HEK293 (cell line): ENCODE data around the gene CHST2.

ENCODE experiments used
- CTCF ChIA-PET: fragments of 350-600 bp; formaldehyde crosslinking; extraction: SDS; loops from one replicate; lab custom pipeline; 2021; ENCODE audit warnings: antibody characterized with exemption; lab: Yijun Ruan, JAX
- POLR2A ChIA-PET: fragments of 300-600 bp; formaldehyde crosslinking; extraction: SDS; loops from one replicate; lab custom pipeline; 2020; ENCODE audit warnings: antibody characterized with exemption, inconsistent platforms; lab: Yijun Ruan, JAX
- H3K27ac ChIP-seq: fragments of 200-500 bp; sonication (Bioruptor generic); 2 replicates; pipeline ENCODE4 v1.5.1; 2014; ENCODE audit warnings: low read depth, low read length, control low read depth, inconsistent platforms; ENCODE audit errors: extremely low read depth
- H3K36me3 ChIP-seq, 2 experiments: fragments of 200-500 bp in 1 of 2; sonication (Bioruptor generic) in 1 of 2; 1 replicate in 1 of 2; 2 replicates in 1 of 2; pipeline ENCODE4 v1.5.1; 2014 to 2017; ENCODE audit warnings: inconsistent platforms in 2 of 2, low read length in 2 of 2; ENCODE audit not compliant: control insufficient read depth in 2 of 2, insufficient read depth in 1 of 2
- H3K4me1 ChIP-seq: fragments of 200-500 bp; sonication (Bioruptor generic); 2 replicates; pipeline ENCODE4 v1.5.1; 2014; ENCODE audit warnings: mild to moderate bottlenecking, low read length, inconsistent platforms; ENCODE audit not compliant: control insufficient read depth, insufficient read depth
- H3K4me3 ChIP-seq: 2 replicates; pipeline ENCODE4 v1.5.1; 2011; ENCODE audit warnings: low read depth, mild to moderate bottlenecking, control low read depth, low read length, moderate library complexity
- H3K9me3 ChIP-seq: fragments of 200-500 bp; sonication (Bioruptor generic); 2 replicates; pipeline ENCODE4 v1.5.1; 2014; ENCODE audit warnings: low read depth, low read length, inconsistent platforms; ENCODE audit not compliant: control insufficient read depth, insufficient read depth
- SCRT1 ChIP-seq: fragments of 450-650 bp; formaldehyde crosslinking; IDR thresholded peaks from 2 replicates; pipeline ENCODE4 v1.5.1; 2016; ENCODE audit warnings: missing biosample characterization, missing genetic modification characterization, borderline replicate concordance
- ZBTB8A ChIP-seq: fragments of 450-650 bp; formaldehyde crosslinking; IDR thresholded peaks from 2 replicates; pipeline ENCODE4 v1.5.1; 2016; ENCODE audit warnings: missing biosample characterization, missing genetic modification characterization
- ZNF292 ChIP-seq: fragments of 450-650 bp; formaldehyde crosslinking; IDR thresholded peaks from 2 replicates; pipeline ENCODE4 v1.5.1; 2016; ENCODE audit warnings: low read depth, missing biosample characterization, missing genetic modification characterization, borderline replicate concordance
- ZNF335 ChIP-seq: fragments of 450-650 bp; formaldehyde crosslinking; conservative IDR thresholded peaks from 2 replicates; pipeline ENCODE4 v1.5.1; 2016; ENCODE audit warnings: missing biosample characterization, missing genetic modification characterization
- ZNF391 ChIP-seq: fragments of 450-650 bp; formaldehyde crosslinking; IDR thresholded peaks from 2 replicates; pipeline ENCODE4 v1.5.1; 2016; ENCODE audit warnings: low read depth, missing biosample characterization, missing genetic modification characterization, borderline replicate concordance
- ZNF514 ChIP-seq: fragments of 450-650 bp; formaldehyde crosslinking; IDR thresholded peaks from 2 replicates; pipeline ENCODE4 v1.5.1; 2016; ENCODE audit warnings: missing biosample characterization, missing genetic modification characterization
- ZNF555 ChIP-seq: fragments of 450-650 bp; formaldehyde crosslinking; conservative IDR thresholded peaks from 2 replicates; pipeline ENCODE4 v1.5.1; 2017; ENCODE audit warnings: missing biosample characterization, mild to moderate bottlenecking, missing genetic modification characterization, inconsistent platforms
- ZNF596 ChIP-seq: fragments of 450-650 bp; IDR thresholded peaks from 2 replicates; pipeline ENCODE4 v1.5.0; 2018; ENCODE audit warnings: missing biosample characterization, mild to moderate bottlenecking, missing genetic modification characterization, moderate library complexity
- ZNF621 ChIP-seq: fragments of 450-650 bp; formaldehyde crosslinking; IDR thresholded peaks from 2 replicates; pipeline ENCODE4 v1.5.1; 2017; ENCODE audit warnings: missing biosample characterization, missing genetic modification characterization
- ZNF664 ChIP-seq: fragments of 450-650 bp; formaldehyde crosslinking; IDR thresholded peaks from 2 replicates; pipeline ENCODE4 v1.5.1; 2016; ENCODE audit warnings: missing biosample characterization, missing genetic modification characterization
- ZNF707 ChIP-seq: fragments of 450-650 bp; formaldehyde crosslinking; IDR thresholded peaks from 2 replicates; pipeline ENCODE4 v1.5.1; 2016; ENCODE audit warnings: missing biosample characterization, missing genetic modification characterization
- ZNF785 ChIP-seq: fragments of 450-650 bp; formaldehyde crosslinking; IDR thresholded peaks from 2 replicates; pipeline ENCODE4 v1.5.1; 2016; ENCODE audit warnings: missing biosample characterization, missing genetic modification characterization
- TF ChIP-seq, protein P1 (sequence below): fragments of 450-650 bp; formaldehyde crosslinking; conservative IDR thresholded peaks from 2 replicates; pipeline ENCODE4 v1.5.1; 2016; ENCODE audit warnings: low read depth, missing biosample characterization, missing genetic modification characterization
- TF ChIP-seq, protein P2 (sequence below): fragments of 450-650 bp; formaldehyde crosslinking; IDR thresholded peaks from 2 replicates; pipeline ENCODE4 v1.5.1; 2016; ENCODE audit warnings: missing biosample characterization, missing genetic modification characterization
- TF ChIP-seq, protein P3 (sequence below): fragments of 450-650 bp; formaldehyde crosslinking; IDR thresholded peaks from 2 replicates; pipeline ENCODE4 v1.5.1; 2016; ENCODE audit warnings: missing biosample characterization, missing genetic modification characterization
- TF ChIP-seq, protein P4 (sequence below): fragments of 450-650 bp; formaldehyde crosslinking; IDR thresholded peaks from 2 replicates; pipeline ENCODE4 v1.5.1; 2016; ENCODE audit warnings: missing biosample characterization, missing genetic modification characterization

CHST2 gene

DNA sequence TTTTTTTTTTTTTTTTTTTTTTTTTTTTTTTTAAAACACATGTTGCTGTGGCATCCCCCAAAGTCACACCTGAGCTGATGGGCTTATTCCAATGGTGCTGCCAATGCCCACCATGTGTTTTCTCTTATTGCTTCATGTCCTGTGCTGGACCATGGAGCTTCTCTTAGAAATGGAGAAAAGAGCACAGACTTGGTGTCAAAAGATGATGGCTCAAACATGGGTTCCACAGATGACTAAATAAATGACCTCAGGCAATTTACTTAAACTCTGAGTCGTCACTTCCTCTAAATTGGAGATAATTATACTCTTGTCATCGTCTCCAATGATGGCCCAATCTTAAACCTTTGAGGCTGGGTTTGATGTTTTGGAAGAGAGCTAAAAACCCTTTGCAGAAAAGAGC lies 28.1 kb downstream of the CHST2 start:
- TF ChIP-seq ZNF596 (tag by site-specific recombination) (no peak), SCRT1 (tag by site-specific recombination) (no peak), ZNF335 (tag by site-specific recombination) (no peak), ZNF621 (tag by site-specific recombination) (no peak), ZNF664 (tag by site-specific recombination) (no peak), ZNF707 (no peak), ZNF292 (tag by site-specific recombination) (no peak)
- TF ChIP-seq, protein P1, sequence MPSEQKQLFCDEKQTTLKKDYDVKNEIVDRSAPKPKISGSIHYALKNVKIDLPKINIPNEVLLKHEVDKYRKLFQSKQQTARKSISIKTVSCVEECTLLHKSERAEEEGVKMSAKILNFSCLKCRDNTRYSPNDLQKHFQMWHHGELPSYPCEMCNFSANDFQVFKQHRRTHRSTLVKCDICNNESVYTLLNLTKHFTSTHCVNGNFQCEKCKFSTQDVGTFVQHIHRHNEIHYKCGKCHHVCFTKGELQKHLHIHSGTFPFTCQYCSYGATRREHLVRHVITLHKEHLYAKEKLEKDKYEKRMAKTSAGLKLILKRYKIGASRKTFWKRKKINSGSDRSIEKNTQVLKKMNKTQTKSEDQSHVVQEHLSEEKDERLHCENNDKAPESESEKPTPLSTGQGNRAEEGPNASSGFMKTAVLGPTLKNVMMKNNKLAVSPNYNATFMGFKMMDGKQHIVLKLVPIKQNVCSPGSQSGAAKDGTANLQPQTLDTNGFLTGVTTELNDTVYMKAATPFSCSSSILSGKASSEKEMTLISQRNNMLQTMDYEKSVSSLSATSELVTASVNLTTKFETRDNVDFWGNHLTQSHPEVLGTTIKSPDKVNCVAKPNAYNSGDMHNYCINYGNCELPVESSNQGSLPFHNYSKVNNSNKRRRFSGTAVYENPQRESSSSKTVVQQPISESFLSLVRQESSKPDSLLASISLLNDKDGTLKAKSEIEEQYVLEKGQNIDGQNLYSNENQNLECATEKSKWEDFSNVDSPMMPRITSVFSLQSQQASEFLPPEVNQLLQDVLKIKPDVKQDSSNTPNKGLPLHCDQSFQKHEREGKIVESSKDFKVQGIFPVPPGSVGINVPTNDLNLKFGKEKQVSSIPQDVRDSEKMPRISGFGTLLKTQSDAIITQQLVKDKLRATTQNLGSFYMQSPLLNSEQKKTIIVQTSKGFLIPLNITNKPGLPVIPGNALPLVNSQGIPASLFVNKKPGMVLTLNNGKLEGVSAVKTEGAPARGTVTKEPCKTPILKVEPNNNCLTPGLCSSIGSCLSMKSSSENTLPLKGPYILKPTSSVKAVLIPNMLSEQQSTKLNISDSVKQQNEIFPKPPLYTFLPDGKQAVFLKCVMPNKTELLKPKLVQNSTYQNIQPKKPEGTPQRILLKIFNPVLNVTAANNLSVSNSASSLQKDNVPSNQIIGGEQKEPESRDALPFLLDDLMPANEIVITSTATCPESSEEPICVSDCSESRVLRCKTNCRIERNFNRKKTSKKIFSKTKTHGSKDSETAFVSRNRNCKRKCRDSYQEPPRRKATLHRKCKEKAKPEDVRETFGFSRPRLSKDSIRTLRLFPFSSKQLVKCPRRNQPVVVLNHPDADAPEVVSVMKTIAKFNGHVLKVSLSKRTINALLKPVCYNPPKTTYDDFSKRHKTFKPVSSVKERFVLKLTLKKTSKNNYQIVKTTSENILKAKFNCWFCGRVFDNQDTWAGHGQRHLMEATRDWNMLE (tag by site-specific recombination) = no peak
- POLR2A ChIA-PET = no interaction called here
- CTCF ChIA-PET = no interaction called here

DNA sequence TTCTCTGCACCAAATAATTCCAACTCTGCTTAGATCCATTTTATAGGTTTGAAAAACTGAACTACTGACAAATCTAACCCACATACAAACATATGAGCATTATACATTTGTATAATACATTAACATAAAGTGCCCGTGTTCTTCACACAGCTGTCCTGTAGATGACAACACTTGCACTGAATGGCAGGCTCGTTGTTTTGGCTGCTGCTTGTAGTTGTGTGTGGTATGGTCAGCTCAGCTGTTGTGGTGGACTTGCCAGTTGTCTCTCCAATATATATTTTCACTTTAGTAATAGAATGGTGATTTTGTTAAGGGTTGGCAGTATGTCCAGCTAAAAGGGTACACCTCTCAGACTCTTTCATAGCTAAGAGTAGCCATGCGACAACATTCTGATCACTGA lies 30.5 kb downstream of the CHST2 start:
- TF ChIP-seq ZNF391 (tag by site-specific recombination) (no peak), ZNF785 (no peak), ZNF555 (no peak), ZNF292 (tag by site-specific recombination) (no peak), ZNF514 (tag by site-specific recombination) (no peak), ZBTB8A (tag by site-specific recombination) (no peak)
- TF ChIP-seq, protein P2, sequence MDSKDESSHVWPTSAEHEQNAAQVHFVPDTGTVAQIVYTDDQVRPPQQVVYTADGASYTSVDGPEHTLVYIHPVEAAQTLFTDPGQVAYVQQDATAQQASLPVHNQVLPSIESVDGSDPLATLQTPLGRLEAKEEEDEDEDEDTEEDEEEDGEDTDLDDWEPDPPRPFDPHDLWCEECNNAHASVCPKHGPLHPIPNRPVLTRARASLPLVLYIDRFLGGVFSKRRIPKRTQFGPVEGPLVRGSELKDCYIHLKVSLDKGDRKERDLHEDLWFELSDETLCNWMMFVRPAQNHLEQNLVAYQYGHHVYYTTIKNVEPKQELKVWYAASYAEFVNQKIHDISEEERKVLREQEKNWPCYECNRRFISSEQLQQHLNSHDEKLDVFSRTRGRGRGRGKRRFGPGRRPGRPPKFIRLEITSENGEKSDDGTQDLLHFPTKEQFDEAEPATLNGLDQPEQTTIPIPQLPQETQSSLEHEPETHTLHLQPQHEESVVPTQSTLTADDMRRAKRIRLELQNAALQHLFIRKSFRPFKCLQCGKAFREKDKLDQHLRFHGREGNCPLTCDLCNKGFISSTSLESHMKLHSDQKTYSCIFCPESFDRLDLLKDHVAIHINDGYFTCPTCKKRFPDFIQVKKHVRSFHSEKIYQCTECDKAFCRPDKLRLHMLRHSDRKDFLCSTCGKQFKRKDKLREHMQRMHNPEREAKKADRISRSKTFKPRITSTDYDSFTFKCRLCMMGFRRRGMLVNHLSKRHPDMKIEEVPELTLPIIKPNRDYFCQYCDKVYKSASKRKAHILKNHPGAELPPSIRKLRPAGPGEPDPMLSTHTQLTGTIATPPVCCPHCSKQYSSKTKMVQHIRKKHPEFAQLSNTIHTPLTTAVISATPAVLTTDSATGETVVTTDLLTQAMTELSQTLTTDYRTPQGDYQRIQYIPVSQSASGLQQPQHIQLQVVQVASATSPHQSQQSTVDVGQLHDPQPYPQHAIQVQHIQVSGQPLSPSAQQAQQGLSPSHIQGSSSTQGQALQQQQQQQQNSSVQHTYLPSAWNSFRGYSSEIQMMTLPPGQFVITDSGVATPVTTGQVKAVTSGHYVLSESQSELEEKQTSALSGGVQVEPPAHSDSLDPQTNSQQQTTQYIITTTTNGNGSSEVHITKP (tag by site-specific recombination) = no peak
- TF ChIP-seq, protein P3, sequence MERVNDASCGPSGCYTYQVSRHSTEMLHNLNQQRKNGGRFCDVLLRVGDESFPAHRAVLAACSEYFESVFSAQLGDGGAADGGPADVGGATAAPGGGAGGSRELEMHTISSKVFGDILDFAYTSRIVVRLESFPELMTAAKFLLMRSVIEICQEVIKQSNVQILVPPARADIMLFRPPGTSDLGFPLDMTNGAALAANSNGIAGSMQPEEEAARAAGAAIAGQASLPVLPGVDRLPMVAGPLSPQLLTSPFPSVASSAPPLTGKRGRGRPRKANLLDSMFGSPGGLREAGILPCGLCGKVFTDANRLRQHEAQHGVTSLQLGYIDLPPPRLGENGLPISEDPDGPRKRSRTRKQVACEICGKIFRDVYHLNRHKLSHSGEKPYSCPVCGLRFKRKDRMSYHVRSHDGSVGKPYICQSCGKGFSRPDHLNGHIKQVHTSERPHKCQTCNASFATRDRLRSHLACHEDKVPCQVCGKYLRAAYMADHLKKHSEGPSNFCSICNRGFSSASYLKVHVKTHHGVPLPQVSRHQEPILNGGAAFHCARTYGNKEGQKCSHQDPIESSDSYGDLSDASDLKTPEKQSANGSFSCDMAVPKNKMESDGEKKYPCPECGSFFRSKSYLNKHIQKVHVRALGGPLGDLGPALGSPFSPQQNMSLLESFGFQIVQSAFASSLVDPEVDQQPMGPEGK = no peak
- TF ChIP-seq, protein P4, sequence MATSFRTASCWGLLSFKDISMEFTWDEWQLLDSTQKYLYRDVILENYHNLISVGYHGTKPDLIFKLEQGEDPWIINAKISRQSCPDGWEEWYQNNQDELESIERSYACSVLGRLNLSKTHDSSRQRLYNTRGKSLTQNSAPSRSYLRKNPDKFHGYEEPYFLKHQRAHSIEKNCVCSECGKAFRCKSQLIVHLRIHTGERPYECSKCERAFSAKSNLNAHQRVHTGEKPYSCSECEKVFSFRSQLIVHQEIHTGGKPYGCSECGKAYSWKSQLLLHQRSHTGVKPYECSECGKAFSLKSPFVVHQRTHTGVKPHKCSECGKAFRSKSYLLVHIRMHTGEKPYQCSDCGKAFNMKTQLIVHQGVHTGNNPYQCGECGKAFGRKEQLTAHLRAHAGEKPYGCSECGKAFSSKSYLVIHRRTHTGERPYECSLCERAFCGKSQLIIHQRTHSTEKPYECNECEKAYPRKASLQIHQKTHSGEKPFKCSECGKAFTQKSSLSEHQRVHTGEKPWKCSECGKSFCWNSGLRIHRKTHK (tag by site-specific recombination) = no peak
- POLR2A ChIA-PET = no interaction called here
- no peak overlapping the region for H3K27ac ChIP-seq
- H3K9me3 ChIP-seq = no peaks in the 10 kb centered on the region
- no peak overlapping the region for H3K4me3 ChIP-seq
- no peaks in the 10 kb centered on the region for H3K4me1 ChIP-seq
- H3K36me3 ChIP-seq = no peaks in the 10 kb centered on the region
- CTCF ChIA-PET = interaction anchor here (0.7 kb wide), 1 partner anchor 181 kb away, joined by 3 read pairs; no protein-coding TSS in a partner anchor

More for the DNA sequence above, 28.1 kb downstream of the CHST2 start:
- Histone ChIP-seq H3K36me3 (no peaks in the 10 kb centered on the region), H3K4me3 (no peak overlapping the region), H3K27ac (no peak overlapping the region), H3K4me1 (no peaks in the 10 kb centered on the region), H3K9me3 (no peaks in the 10 kb centered on the region)
